Amygdala (tissue), 56 donors: ENCODE measurements around the gene ATG7.

Source experiments
- DNase-seq, 56 donors: peaks; one replicate each; lab custom pipeline; 2025; lab: John Stamatoyannopoulos, UW

ATG7 gene

DNA sequence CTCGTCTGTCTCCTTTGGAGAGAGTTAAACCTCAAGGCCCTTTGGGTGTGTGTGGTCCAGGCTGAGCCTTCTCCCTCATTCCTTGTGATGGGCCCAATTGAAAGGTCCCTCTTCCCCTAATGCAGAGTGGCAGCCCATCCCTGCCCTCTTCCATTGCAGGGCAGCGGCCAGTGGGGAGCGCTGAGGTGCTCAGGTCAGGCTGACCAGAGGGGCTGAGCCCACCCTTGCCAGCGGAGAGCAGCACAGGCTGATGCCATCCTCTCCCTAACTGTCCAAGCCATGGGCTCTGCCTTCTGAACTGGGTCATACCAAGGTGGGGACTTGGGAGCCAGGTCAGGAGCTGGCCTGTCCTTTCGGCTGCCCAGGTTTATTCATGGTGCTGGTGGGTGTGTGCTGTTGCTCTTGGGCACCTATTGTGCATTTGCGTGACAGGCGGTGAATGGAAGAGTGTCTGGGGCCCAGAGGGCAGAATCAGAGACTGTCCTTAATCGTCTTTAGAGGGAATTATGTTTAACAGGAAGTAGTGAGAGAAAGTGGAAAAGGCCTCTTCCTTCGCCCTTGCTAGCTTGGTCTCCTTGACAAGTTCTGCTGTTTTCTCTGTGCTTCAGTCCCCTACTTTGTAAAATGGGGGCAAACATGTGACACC is 274.6 kb downstream of the ATG7 start:
- DNase-seq: no peak

DNA sequence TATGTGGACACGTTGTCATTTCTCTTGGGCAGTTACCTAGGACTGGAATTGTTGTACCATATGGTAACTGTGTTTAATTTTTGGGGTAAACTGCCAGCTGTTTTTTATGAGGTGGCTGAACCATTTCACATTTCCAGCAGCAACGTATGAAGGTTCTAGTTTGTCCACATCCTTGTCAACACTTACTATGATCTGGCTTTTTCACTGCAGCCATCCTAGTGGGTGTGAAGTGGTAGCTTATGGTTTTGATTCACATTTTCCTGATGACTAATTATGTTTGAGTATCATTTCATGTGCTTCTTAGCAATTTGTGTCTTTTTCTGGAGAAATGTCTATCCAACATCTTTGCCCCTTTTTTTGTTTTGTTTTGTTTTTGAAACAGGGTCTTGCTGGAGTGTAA is 275.3 kb downstream of the ATG7 start:
- DNase-seq: no peak

DNA sequence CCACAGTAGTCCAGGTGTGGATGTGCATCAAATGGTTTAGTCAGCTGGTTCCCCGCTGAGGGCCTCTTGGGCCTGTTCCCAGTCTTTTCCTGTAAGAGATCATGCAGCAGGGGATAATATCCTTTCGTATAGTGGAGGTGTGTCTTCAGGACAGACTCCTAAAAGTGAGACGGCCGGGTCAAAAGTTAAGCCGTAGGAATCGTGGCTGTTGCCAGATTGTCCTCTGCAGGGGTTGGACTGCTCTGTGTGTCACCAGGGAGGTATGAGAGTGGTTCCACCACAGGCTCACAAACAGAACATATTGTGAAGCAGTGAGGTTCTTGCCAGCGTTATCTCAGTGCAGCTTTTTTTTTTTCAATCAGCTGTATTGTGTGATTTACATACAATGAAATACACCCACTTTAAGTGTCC is 276.5 kb downstream of the ATG7 start:
- DNase-seq: no peak

DNA sequence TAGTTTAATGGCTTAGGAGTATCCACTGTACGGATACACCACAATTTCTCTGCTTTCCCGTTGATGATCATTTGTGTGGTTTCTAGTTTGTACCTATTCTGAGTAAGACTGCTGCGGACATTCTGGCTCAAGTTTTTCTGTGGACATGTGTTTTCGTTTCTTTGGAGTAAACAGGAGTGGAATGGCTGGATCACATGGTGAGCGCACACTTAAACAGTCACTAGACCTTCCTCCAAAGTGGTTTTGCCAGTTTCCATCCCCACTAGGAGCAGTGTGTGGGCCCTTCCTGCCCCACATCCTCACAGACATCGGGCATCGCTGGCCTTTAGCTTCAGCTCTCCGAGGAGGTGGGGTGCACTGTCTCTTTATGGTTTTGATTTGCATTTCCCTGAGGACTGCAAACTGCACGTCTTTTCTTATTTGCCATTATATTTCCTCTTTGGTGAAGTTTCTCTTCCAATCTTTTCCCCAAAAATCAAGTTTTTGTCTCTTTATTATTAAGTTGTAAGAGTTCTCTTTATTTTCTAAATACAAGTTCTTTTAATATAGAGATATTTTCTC is 277.5 kb downstream of the ATG7 start:
- DNase-seq: no peak

DNA sequence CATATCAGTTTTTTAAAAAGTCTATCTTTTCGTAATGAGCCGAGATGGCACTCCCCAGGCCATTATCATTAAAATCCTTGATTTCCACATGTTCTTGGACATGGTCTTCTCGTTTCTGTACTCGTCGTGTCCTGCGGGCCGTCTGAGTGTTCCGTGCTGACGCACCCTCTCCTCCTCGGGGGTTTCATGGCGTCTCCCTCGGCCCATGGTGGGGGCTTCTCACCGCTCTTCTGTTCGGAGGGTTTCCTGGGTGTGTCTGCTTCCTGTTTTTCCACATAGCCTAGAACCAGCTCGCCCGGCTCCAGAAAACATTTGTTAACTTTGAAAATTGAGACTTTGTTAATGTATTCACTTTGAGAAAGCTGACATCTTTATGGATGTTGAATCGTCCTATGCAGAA is 278.8 kb downstream of the ATG7 start:
- no peak for DNase-seq

DNA sequence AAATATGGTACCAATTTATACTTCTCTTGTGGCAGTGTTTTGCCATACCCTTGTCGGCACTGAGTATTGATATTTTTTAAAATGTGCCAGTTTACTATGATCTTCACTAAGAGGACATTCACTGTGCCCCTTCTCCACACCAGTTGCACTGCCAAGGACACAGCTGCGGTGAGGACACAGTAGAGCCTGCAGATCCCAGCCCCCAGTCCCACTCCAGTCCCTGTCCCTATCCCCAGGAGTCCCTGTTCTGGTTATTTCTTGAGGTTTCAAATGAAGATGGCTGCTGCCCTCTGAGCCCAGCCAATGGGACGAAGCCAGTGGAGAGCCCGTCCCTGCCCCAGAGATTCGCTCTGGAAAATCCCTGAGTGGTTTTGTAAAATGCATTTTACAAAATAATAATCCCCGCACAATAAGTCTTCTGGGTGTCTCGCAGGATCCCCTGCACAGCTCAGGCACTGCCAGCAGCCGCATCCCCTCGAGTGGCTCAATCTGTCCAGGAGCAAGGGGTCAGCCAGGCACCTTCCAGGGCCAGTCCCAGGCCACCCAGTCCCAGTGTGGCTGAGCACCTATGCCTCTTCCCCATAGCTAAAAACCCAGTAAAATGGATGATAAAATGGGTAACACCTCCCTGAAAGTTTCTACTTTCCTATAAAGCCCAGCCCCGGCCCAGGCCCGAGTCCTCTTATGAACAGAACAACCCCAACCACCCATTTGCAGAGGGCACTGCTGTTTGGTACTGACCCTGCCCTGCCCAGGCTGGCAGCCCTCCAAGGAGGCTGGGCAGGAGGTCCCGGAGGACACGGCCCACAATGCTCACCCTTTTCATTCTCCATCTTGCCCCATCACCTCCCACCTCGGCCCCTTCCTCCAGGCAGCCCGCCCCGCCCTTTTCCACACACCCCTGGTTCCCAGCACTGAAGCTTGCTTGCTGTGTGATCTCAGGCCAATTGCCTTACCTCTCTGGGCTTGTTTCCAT is 280.4 kb downstream of the ATG7 start:
- DNase-seq: no peak

DNA sequence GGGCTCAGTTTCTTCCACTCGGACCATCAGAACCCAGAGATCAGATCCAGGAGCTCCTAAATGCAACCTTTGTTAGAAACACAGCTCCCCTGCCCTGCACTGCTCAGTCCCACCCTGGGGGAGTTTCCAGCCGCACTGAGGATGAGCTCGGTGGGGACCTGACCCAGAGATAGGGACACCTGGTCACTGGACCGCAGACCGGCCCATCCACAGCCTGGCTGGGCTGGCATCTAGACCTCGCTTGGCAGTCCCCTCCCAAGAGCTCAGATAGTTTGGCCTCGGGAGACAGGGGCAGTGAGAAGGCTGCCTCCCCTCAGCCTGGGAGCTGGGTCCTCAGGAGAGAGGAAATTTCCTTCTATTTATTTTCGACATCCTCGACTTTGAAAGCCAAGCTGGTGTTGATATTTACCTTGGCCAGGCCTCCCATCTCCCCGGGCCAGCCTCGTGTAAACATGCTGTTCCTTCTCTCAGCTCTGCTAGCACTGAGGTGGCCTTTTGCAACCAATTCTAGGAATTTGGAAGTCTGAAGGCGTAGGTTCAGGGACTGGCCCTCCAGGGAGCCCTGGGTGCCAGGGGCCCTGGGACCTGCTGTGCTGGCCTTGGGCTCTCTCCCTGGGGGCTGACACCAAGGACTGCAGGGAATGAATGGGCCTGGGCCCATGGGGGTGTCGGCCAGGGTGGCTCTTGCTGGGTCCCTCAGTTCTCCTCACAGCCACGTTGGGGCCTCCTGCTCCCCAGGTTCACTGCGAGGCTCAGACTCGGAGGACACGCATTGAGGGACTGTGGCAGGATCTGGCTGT is 281.4 kb downstream of the ATG7 start:
- no peak for DNase-seq

DNA sequence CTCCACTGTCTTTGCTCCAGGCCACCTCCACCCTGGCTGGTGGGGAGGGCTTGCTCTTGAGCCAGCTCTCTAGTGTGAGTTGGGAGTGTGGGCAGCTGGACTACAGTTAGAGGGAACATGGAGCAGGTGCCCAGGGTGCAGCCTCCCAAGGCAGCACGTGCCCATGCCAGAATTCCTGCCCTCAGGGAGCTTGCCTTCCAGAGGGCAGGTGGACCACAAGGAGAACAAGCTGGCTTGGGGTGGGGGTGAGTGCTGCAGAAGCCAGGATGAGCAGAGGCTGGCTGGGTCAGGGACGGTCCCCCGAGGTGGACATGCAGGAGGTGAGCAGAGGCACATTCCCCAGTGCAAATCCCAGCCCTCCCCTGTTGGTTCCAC is 282.0 kb downstream of the ATG7 start:
- DNase-seq: no peak

DNA sequence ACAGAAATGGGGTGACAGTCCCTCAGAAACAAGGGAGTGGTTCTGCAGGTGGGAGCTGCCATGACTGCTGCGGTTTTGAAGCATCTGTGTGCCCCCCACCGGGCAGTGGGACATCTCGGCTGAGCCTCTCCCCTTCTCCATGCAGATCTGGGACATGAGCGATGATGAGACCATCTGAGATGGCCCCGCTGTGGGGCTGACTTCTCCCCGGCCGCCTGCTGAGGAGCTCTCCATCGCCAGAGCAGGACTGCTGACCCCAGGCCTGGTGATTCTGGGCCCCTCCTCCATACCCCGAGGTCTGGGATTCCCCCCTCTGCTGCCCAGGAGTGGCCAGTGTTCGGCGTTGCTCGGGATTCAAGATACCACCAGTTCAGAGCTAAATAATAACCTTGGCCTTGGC is 282.5 kb downstream of the ATG7 start:
- no peak for DNase-seq

DNA sequence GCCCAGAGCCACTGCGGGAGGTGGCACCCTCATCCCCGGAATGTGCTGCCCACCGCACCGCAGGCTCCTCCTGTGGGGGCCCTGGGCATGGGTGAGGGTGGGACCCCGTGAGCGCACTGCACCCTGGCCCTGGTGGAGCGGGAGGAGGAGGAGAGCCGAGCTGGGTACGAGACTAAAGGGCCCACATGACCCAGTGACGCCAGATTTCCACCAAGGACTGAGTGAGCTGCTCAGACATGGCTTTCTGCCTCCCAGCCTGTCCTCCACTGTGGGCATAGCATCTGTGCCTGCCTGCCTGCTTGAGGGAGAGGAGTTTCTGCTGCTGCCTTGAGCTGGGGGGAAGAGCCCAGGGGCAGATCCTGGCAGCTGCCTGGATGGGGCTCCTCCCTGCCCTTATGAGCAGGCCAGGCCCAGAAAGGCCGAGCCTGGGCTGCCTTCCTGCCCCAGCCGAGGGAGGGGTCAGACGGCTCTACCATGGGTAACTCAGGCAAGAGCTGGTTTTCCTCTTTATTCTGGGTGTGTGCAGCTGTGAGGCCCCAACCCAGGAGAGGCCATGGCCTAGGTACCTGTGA is 283.1 kb downstream of the ATG7 start:
- DNase-seq: peak in 4 of 56 donors; percentile 24 to 59 (median 30)

DNA sequence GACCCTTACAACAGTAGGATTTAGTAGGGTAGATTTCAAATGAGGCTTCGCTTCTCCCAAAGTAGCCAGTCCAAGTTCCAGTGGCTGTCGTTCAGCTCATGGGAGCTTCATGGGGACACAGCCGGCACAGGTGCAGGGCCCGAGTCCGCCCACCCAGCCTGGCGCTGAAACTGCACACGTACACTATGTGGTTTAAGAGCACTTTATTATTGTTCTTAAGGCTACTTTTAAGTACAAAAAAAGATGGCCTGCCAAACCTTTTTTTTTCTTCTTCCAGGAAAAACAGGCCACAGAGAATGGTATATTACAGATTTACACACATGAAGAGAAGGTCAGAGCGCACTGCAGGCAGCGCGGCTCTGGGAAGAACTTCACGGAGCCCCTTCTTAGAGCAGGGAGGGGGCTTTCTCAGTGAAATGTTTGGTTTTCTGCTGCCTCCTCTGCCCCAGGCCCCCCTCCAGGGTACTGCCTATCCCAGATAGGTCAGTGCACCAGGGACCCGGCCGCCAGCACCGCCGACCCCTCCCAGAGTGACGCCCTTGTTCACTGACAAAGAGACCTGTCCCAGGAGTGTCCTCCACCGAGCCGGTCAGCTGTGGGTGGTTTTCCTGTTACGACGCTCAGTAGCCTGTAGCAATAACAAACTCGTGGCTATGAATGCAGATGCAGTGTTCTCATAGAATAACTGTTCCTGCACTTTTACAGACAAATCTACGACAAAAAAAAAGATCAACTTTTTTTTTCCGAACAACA is 283.9 kb downstream of the ATG7 start:
- no peak for DNase-seq

DNA sequence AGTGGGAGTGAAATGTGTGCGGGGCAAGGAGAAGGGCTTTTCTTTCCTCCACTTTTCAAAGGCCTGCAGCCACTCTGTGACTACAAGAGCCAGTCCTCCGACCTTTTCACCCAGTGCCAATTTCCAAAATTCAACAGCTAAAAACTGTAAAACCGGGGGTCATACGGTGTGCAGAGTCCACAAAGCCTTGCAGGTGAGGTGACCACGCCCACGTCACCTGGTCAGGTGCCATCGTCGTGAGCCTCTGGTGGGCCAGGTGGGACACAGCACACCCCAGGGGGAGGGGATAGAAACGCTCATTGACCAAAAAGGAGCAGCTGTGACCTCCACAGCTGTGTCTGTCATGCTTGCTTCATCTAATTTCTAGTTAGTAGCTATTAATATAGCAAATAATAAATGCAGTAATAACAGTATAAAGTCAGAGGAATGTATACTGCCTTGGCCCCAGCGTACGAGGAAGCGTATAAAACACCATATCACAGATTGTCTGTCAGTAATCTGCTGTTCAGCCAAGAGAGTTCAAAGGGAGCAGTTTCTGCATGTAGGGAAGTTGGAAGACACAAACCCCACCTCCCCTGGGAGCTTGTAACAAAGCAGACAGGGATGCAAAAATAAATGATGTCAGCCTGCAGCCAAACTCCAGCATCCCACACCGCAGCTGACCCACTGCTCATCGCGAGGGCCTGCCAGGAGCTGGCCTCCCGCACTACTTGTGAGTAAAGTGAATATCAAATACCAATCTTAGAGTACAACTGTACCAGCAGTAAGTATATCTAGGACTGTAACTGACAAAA is 284.9 kb downstream of the ATG7 start:
- DNase-seq: peak in 1 of 56 donors; percentile 17

DNA sequence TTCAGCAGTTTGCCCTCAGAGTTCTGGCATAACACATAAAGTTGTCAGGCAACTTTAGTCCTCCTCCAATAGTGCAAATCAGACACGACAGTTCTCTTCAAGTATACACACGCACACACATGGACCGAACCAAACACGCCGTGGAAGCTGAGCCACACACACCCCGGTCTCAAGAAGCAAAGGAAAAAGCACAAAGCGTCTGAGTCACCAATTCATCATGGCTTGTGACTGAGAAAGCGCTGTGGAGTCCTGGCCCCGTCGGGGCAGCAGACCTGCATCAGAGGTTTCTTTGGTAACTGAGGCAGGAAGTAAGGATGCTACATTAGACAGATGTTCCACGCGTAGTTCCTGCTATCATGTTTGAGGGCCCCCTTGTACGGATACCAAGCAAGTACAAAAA is 285.8 kb downstream of the ATG7 start:
- peak in 8 of 56 donors; percentile 24 to 58 (median 36) for DNase-seq

DNA sequence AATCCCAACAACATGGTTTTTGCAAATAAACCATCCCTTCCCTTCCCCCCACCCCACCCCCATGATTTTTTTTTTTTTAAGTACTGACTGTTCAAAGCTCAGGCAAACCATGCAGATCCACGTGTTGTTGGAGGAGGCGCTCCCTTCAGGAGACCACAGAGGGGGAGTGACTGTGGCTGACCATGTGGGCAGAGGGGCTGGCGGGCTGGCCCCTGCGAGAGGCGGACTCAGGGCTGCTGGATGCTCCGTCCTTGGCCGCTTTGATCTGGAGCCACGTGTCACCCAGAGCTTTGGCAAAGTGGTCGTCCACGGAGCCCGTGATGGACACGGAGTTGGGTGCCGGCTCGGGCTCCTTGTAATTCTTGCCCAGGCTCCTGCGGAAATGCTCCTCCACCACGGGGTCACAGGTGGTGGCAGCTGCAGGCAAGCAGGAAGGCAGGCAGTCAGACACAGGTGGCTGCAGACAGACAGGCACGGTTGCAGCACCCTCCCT is 286.3 kb downstream of the ATG7 start:
- peak in 7 of 56 donors; percentile 23 to 58 (median 35) for DNase-seq

DNA sequence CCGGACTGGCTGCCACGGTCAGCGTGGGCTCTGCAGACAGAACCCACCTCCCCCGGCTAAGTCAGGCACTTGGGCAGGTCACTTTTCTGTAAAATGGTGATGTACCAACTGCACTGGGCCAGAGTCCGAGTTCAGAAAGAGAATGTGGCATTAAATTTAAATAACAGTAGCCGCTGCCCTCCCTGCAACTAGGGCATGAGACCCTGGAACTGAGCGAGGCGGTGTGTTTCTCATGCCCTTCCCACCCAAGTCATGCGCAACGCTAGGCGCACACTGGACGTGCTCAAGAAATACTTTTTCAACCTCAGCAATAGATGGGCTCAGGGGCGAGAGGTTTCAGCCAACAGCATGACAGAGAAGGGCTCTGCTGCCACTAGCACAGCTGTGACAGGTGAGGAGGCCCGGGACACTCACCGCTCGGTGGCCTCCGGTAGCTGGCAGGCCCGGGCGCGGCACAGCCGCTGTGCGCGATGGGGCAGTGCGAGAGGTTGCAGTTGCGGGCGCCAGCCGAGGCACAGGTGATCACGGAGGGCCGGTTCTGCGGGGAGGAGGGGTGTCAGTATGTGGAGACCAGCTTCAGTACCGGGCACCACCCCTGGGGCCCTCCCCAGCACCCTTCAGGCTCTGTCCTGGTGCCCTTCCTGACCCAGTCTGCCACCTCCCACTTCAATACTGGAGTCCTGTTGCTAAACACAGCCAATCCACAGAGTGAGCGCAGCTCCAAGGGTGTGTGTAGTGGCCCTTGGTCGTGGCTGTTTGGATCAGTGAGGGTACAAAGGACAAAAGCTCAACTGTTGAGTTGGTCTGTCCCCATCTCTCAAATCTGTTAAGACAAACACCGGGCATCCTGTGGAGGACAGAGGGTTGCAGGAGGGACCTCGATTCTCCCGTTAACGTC is 287.0 kb downstream of the ATG7 start:
- DNase-seq: peak in 1 of 56 donors; percentile 46

DNA sequence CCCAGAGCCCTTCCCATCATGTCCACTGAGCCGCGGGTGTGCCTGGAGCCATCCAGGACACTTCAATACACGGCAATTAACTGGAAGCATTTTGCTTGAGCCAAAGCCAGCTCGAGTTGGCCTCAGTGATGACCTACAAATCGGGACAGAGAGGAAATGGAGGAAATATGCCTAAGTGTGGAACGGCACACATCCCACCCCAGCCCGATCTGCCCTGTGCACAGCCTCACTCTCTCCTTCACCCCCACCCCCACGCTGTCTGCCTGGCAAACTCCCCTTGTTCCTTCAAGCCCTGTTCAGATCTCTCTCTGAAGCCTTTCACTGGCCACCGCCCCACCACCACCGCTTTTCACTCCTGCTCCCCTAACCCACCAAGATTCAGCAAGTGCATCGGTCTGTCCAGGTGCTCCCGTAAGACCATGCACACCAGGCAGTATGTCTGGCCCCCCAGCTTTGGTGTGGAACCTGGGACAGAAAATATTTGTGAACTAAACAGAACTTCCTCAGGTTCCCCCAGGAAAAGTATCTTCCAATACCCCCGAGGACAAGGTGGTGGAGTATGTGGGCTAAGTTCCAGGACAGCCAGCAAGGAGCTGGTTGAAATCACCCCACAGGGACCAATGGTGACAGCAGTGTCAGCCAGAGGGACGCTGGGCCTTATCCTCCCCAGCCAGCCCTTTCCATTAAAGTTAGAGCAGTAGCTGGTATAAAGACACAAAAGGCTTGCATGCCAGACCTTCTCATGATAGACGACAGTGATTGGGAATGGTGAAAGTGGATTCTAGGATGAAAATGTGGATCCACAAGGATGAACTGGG is 287.8 kb downstream of the ATG7 start:
- DNase-seq: peak in 4 of 56 donors; percentile 24 to 36 (median 33)

DNA sequence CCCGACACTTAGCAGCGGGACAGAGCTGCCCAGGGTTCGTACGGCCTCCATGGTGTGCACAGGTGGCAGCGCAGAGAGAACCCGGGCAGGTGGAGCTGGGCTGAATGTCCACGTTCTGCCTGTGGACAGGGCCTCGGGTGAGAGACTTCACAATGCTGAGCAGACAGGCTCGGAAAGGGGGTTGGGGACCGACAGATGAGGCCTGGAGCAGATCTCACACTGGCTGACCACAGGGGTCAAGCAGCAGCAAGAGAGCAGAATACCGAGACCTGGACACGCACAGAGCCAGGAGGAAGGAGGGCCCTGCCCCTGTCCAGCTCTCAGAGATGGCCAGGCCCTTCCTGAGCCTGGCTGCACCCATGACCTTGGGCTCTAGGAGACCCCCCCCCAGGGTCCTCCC is 288.5 kb downstream of the ATG7 start:
- DNase-seq: no peak
